Activated CD4-positive, alpha-beta T cell treated with anti-CD3 and anti-CD28 coated beads, Interleukin-2, amount 50 U/mL, for 16 hours (primary cell): ENCODE data around the gene TMC3.
"Not testable (repeated sequence)": the region's sequence is repeated elsewhere in the genome, so short reads cannot be mapped to it uniquely, and the experiment has no call there.

Experiments
- DNase-seq: peaks from one replicate; pipeline ENCODE4 v3.0.0-alpha.2; 2020

Gene TMC3

DNA sequence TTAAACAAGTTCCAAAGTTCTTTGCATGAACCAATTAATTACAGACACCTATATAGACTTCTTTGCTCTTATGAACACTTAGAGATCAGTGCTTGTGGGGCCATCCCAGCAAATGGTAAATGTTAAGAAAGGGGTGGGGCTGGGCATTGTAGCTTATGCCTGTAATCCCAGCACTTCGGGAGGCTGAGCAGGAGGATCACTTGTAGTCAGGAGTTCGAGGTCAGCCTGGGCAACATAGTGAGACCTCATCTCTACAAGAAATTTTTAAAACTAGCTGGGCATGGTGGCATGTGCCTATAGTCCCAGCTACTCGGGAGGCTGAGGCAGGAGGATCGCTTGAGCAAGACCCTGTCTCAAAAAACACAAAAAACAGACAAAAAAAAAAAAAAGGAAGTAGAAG is 30.6 kb downstream of the TMC3 start:
- no peak for DNase-seq

DNA sequence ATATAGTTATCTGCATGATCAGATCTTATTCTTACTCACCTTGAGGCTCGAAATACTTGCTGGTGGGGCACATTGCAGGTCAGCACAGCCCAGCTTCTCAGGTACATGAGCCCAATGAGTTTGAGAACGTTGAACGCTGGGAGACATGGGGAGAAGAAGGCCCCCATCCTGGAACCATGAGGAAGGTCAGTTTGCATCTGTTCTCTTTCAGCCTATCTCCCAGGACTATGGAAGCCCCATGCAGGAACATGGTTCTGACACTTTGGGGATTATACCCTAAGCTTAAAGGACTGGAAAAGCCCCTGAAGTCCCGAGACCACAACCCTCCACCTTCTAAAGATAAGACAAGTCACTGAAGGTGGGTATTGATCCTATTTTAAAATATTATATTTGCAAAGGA is 32.7 kb downstream of the TMC3 start:
- DNase-seq = no peak

DNA sequence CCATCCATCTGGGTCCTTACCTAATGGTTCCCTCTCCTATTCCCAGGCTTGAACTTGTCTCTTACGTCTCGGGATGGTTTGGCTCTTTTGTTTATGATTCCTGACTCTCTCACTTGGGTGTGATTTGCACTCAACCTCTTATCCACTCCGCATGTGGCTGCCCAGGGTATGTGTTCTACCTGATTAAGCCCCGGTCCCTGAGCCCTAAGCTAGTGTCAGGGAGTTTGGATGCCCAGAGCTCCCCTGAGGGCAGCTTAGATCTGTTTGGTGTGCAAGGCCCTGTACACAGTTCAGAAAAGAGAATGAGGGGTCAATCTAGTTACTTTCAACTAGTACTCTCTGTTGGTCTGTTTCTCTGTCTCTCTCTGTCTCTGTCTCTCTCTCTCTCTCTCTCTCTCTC is 34.2 kb downstream of the TMC3 start:
- DNase-seq = no peak

DNA sequence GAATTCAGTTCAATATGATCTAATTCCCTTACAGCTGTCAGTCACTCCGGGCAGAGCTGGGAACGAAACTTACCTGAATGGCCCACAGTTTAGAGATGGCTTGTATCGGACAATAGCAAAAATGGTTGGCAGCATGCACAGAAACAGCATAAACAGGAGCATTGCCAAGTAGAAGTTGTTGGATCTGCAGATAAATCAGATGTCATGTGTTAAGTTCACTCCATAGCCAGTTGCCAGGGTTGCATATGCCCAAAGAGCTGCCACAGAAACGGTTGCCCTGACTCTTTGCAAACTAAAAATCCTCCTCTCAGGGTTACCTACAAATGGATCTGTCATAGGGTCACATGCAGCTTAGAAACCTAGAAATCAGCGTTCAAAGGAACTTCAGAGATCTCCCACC is 34.7 kb downstream of the TMC3 start:
- no peak for DNase-seq

DNA sequence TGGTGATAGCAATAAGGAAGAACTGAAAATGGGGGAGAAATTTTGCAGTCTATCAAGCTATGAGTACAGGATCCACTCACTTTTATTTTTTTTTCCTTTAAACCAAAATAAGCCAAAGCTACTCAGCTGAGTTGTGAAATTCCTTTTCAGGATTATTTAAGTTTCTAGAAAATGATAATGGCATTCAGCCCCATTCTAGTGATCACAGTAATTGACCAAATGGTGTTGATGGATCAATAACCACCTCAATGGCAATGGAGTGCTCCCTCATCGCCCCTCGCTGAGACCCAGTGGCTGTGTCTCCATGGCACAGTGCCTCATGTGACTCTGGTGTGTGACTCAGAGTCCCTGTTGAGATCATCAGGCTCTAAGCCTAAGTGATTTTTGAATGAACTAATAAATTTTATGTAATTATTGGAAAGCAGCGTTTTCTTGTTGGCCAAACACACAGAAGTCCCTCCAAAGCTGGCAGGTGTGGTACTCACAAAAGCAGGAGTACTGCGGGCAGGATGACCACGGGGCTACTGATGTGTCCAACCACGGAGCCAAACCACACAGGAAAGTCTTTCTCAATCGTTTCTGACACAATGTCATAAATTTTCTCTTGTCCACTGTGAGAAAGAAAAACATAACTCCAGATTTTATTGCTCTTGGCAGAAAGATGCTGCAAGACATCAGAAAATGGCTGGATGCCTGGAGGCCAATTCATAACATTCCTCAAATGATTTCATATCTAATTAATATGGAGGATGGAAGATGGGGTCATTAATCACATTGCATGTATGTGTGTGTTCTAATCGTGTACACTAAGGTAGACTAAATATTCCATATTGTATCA is 35.6 kb downstream of the TMC3 start:
- DNase-seq = no peak

DNA sequence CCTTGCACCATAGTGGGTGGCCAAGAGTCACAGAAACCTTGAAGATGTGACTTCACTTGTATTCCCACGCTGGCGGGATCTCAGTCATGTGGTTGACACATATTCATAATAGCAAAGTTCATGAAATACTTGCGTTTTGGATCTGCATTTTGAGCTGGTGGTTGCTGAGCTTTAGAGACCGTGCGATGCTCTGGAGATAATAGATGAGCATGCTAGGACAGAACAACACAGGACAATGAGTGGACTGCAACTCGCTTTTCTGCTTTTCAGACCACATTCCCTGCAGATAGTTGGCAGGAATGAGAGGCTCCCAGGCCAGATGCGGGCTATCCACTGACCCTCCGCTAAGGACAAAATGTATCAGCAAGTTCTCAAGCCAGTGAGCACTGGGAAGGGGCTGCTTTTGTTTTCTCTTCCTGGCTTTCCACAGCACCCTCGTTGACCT is 36.3 kb downstream of the TMC3 start:
- DNase-seq = peak; percentile 21

DNA sequence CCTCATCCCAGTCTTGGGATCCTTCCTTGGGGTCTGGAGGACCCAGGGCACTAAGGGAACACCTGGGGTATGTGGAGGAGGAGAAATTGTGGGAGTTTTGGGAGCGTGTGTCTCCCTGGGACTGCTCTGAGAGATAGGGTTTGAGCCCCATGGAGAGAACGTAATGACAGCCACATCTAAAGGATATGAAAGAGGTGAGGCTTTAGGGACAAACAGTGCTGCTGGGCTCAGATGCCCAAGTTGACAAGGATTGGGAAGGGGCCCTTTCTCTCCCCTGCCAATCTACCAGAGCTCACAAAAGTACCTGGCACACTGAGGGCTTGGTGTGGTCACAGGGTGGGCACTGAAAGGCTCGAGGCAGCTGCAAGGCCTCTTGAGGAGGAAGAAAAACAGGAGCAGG is 36.8 kb downstream of the TMC3 start:
- DNase-seq = no peak

DNA sequence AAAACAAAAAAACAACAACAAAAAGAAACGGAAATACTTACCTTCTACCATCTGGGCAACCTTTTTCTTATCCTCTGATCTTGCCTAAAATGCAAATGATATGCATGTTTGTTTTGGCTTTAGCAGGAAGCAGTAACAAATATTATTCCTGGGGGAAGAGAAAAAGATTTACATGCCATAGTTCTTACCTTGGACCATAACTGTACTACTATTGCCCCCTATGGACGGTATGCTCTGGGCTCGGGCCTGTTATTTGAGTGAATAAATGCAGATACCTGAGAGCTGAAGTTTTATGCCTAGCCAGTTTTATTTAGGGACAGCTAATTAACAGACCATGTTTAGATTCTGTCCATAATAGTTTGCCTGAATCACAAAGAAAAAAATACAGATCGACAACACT is 37.4 kb downstream of the TMC3 start:
- DNase-seq = peak; percentile 35

DNA sequence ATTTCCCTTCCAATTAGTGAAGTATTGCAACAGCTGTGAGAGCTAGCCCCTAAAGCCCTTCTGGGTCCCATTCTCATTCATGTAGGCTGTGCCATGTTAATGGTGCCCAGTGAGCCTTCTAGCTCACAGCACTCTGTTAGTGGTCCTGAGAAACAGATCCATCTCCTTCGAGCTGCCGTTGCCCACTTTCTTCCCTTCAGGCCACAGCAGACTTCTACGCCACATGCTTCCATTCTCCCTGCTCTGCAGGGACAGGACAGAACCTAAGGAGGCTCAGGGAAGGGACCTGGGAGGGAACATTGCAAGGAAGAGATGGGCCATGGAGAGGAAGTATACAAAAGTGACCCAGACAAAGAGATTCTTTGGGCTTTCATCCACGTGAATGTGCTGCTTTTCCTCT is 38.4 kb downstream of the TMC3 start:
- no peak for DNase-seq

DNA sequence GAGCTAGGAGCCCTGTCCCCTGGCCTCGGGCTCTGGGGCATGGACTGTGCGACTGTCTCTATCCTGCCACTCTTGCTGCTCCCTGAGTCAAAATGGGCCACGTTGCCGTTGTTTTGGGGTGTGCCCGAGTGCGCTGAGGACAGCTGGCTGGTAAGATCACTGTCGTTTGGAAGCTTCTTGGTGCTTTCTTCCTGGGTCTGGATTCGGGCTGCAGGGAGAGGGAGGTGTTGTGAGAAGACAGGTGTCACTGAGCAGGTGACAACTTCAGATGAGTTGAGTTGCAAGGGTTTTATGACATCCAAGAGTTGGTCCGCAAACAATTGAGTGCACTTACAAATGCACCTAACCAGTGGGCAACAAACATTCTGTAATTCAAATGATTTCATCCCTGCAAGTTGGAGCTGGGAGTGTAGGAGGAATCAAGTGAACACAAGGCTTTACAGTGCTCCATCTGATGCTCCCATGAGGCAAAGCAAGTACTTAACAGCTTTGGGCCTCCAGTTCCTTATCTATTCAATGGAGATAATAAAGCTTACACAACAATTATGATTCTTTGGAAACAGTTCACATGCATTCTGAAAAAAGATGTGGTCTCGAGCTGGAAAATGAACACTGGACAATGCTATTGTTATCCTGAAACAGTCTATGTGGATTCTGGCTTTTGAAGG is 39.1 kb downstream of the TMC3 start:
- no peak for DNase-seq

DNA sequence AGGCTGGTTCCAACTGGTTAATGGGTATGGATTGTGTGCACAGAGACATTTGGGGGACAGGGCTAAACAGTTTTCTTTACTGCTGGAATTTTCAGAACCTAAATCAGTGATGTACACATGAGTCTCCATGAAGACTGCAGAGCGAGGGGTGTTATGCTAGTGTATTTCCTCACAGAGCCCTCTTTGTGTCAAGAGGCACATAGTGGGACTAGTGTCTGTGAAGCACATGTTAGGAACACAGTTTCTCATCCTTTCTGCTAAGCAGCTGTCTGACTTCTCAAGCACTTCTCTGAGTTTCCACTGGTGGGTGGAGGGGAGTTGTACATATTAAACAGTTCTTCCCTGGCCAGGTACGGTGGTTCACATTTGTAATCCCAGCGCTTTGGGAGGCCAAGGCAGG is 40.6 kb downstream of the TMC3 start:
- DNase-seq = no peak

DNA sequence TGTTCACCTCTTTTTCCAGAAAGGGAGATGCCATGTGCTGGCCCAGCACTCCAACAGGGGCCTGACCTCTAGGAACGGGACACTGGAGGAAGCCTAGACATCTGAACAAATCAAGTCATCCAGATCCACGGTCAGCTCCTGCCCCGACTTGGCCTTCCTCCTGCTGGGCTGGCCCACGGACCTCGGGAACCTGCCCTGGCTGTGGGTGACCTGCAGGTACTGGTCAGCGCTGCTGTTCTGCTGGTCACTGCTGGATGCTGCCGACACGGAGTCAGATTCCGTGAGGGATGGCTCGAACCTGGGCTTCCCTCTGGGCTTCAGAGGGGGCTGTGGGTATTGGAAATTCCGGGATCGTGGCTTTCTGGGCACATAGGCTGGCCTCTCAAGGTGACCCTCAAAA is 41.7 kb downstream of the TMC3 start:
- DNase-seq = no peak

DNA sequence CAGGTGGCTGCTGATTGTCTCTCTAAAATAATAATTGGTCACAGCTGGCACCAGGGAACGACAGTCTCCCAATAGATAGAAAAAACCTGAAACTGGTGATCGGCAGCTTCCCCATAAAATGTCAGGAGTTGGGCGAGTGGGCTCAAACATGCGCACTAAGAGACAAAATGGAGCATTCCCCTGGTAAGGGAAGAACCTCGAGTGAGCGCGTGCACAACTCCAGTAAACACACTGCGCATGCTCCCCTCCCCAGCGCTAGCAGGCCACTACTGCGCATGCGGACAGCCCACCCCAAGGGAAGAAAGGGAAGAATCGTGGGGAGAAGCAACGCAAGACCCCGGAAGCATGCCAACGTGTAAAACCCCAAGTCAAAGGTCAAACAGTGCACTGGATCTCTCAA is 42.4 kb downstream of the TMC3 start:
- no peak for DNase-seq

DNA sequence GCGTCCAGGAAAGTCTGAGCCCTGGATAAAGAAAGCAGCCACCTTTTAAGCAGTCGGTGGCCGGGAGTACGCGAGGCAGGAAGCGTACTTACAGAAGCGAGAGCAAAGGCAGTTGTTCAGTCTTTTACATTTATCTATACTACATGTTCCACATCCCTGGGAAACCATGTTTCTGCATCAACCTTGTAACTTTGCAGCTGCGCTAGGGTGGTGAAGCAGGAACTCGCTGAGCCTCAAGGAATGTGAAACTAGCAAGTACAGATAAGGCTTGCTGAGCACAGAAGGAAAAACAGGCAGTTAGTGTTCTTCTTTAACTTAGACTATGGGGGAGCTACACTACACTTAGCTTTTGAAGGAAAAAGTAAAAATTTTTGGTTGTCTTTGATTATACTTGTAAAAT is 42.9 kb downstream of the TMC3 start:
- not testable (repeated sequence) for DNase-seq

DNA sequence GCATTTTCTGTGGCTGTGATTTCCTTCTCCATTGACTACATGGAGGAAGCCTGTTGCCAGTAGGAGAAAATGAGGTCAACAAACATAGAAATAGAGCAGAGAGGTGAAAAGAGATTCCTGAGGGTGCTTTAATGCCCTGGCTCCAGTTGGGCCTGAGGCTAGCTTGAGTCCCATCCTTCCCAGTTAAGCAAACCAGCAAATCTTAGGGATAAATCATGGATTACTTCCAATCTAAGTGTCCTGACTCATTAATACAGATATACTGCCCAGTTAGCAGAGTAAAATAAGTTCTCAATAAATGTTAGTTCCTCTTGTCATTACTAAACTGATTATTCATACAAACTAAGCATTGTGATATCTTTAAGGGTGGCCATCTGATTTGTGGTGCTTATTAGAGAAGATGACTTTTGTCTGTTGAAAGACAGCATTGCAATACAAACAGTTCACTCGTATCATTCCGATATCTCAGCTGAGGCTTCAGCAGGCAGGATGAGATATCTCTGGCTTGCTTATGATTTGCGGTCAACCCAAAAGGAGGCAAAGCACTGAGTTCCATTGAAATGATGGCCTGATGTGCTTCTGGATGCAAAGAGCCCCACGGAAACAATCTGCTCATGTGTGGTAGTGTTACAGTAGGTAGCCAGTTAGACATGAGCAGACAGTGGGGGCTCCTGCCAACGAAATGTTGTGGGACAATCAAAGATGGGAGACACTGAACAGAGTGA is 43.5 kb downstream of the TMC3 start:
- DNase-seq = no peak

DNA sequence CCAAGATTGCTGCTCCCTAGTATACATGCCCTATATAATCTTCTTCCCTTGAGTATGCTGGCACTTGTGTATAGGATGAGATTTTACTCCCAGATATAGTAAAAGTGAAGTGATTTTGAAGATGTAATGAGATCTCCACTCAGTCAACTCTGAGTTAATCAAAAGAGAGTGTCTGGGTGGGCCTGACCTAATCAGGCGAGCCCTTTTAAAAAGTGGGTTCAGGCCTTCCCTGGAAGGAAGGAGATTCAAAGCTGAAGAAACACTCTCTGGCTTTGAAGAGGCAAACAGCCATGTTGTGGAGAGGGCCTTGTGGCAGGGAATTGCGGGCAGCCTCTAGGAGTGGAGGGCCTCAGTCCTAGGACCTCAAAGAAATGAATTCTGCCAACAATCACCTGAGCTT is 44.6 kb downstream of the TMC3 start:
- DNase-seq = no peak

DNA sequence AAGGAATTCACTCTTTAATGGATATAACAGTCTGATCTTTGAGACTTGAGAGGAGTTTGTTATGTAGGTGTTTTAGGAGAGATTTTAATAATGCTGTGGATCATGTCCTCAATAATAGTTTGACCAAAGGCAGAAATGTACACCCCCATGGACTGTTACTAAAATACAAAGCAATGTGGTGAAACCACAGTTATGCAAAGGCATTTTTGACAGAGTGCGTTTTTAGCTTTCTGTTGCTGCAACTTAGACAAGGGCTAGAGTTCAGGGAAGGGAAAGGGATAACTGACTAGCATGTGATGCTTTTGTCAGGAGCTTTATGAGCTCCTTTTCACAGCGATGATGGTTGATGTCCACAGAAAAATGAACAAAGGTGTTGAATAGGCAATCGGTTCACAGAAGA is 46.5 kb downstream of the TMC3 start:
- DNase-seq = no peak

DNA sequence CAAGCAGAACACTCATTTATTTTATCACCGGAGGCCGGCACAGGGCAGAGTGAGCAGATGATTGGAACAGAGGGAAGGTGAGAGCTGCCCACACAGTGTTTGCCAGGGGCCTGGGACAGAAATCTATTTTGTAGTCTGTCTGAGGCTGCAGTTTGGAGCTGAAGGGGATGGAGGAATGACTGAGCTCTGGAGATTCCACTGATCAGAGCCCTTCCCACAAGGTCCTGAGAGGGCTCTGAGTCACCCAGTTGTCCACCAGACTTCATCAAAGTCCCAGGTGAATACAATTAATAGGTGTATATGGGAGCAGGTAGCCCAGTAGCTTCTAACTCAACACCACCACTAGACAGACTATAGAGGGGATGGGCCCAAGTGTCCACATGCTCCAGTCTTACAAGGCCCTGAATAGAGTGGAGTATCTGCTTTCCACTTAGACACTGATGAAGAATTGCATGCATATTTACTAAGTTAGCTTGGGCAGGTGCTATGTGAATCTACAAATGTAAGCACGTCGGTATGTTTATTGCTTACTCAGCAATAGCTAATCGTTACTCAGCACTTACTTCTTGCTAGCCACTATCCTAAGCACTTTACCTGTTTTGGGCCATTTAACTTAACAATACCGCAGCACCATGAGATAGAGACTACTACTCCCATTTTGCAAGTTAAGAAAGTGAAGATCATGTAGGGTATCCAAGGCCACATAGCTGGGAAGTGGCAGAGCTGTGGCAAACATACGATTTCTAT is 47.4 kb downstream of the TMC3 start:
- DNase-seq = no peak

DNA sequence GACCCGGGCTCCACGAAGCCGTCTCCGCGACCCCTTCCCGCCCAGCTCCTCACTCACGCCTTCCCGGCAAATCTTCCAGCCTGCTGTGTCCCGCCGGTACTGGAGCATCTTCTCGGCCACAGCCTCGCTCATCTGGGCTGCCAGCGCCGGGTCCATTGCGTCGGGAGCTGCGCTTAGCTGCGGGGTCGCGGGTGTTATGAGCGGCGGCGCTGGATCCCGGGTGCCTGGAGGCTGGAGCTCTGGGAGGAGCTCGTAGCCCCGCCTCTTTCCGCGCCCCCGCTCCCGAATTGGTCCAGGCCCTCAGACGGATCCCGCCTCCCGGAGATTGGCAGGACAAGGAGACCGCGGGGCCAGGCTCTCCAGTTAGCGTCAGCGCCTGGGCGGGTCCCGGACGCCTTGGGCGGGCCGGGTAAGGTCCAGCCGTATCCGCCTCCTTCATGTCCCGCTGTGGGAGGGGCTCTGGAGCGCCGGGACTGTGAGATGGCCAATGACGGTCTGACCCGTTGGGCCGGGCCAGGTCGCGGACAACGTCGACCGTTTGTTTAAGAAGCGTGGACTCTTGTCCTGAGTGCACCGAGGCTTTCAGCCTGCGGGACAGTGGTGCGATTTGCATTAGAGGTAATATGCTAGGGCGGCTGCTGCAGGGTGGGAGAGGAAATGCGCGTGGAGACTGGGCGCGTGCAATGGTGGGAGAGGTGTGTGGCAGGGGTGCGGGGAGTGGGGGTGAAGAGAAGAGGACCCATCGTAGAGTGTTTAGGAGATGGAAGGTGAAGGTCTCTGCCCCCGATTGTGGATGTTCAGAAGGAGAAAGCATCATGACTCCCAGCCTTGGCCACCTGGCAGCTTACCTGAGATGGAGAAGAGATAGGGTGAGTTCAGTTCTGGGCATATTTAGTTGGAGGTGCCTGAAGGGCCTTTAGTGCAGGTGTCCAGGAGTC is 49.8 kb downstream of the TMC3 start, which contains the start of gene STARD5:
STARD5 (minus strand) TSS at position 198 of the 938 bp plus-strand sequence; CDS start at position 156, 42 bp downstream.
- peak; percentile 98 for DNase-seq

DNA sequence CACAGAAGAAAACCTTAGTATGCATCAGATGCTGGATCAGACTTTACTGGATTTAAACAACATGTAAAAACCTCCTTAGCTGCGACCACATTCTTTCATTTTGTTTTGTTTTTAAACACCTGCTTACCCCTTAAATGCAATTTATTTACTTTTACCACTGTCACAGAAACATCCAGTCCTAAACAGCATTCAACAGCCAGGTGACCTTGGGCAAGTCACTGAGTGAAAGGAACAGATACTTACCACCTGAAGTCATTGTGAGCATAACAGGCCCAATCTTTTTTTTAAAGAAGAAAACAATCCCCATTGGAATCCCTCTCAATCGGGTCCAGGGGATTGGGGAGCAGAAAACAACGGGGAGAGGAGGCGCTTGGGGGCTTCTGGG is 50.5 kb downstream of the TMC3 start:
- no peak for DNase-seq

DNA sequence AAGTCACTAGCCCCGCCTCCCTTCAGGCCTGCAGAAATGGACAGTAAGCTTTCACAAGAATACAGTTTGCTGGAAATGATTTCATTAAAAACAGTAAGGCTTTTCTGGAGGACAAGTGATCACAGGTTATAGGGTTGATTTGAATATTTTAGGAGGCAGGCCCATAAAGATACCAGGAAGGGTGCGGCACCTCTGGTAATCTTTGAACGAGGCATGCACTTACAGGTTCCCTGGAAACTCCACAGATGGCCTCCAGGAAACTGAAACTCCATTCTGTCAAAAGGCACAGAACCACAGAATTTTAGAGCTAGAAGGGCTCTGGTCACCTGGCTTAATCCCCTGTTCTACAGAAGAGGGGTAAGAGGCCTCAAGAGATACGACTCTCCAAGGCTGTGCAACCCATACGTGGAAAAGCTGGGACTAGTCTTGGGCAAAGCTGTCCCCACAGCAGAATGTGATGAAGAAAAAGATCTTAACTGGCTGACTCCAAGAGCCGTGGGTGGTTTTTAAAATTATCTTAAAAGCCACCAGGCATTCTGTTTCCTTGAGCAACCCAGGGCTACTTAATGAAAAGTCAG is 51.2 kb downstream of the TMC3 start:
- no peak for DNase-seq

DNA sequence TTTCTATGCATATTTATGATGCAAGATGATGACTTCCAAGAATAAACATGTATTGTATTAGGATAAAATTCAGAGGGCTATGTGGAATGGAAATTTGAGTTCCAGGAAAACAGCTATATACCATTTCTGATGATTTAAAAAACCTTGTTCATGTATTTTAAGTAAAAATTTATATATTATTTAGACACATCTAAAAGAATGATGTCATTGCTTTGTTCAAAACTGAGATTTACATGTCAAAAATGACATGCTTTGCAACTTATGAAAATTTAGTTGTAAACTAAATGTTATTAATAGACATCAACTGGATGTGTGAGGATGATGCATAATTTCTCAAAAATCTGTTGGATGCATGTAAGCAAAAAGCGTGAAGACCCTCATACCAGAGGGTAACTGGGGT is 52.3 kb downstream of the TMC3 start:
- no peak for DNase-seq
